Natural killer cell (primary cell): ENCODE data around the gene TMEM115. TPM values are rescaled to one million over a fixed set of nuclear protein-coding genes. Genes with fewer than 3 reads are reported as not detected.

Source experiments
- ATAC-seq, 3 donors: fragments of 150-1000 bp in 2 of 3; fragments of 200-7000 bp in 1 of 3; cut with Tn5 transposase; 1 replicate in 1 of 3; 2 replicates in 2 of 3; pipeline ENCODE4 v1.10.0; 2021; ENCODE audit warnings: mild to moderate bottlenecking in 2 of 3, moderate library complexity in 2 of 3
- DNase-seq, 2 donors: peaks; one replicate each; pipeline versions ENCODE4 v3.0.0 to v3.0.0-alpha.2; 2013 to 2021; ENCODE audit warnings: mixed read lengths in 1 of 2
- H3K27ac ChIP-seq: one replicate; pipeline ENCODE4 v1.5.1; 2013; ENCODE audit warnings: mild to moderate bottlenecking, low read length
- H3K27me3 ChIP-seq: one replicate; pipeline ENCODE4 v1.6.1; 2013; ENCODE audit warnings: low read length; ENCODE audit not compliant: control insufficient read depth, insufficient read depth
- H3K36me3 ChIP-seq: one replicate; pipeline ENCODE4 v1.6.1; 2013; ENCODE audit warnings: low read length; ENCODE audit not compliant: control insufficient read depth, insufficient read depth
- H3K4me1 ChIP-seq: one replicate; pipeline ENCODE4 v1.6.1; 2013; ENCODE audit warnings: low read length; ENCODE audit not compliant: control insufficient read depth, insufficient read depth
- H3K4me3 ChIP-seq: one replicate; pipeline ENCODE4 v1.5.1; 2013; ENCODE audit warnings: low read length
- H3K9me3 ChIP-seq: one replicate; pipeline ENCODE4 v1.6.1; 2013; ENCODE audit warnings: low read length; ENCODE audit not compliant: control insufficient read depth, insufficient read depth
- H3K27ac Mint-ChIP-seq, 2 donors: one replicate each; pipeline ENCODE4 v1.8.0; 2022; ENCODE audit warnings: mild to moderate bottlenecking in 2 of 2, mixed read lengths in 2 of 2, moderate library complexity in 1 of 2
- H3K27me3 Mint-ChIP-seq, 2 donors: one replicate each; pipeline ENCODE4 v1.8.0; 2022; ENCODE audit warnings: low read depth in 2 of 2, mixed read lengths in 2 of 2
- H3K36me3 Mint-ChIP-seq: one replicate; pipeline ENCODE4 v1.8.0; 2022; ENCODE audit warnings: mixed read lengths
- H3K4me1 Mint-ChIP-seq, 2 donors: one replicate each; pipeline ENCODE4 v1.8.0; 2022; ENCODE audit warnings: mixed read lengths in 2 of 2
- H3K4me3 Mint-ChIP-seq: one replicate; pipeline ENCODE4 v1.8.0; 2022; ENCODE audit warnings: mild to moderate bottlenecking, moderate library complexity, mixed read lengths
- H3K9me3 Mint-ChIP-seq, 2 donors: one replicate each; pipeline ENCODE4 v1.8.0; 2022; ENCODE audit warnings: mixed read lengths in 2 of 2
- CTCF ChIP-seq: fragments of 200-600 bp; IDR thresholded peaks from one replicate; pipeline ENCODE4 v1.8.0; 2022; ENCODE audit warnings: antibody characterized with exemption
- WGBS: methylation state at CpG from one replicate; pipeline ENCODE4 v1.1.7; 2013; ENCODE audit warnings: missing lambda C conversion rate; ENCODE audit not compliant: insufficient coverage; 5-methylcytosine and 5-hydroxymethylcytosine counted together
- intact Hi-C: fragments of 100-400 bp; cut with micrococcal nuclease; formaldehyde crosslinking; loops from one replicate; pipeline ENCODE4 v1.14.2; 2022
- total RNA-seq, 4 donors: library from RNA; stranded (reverse); fragments of 120-200 nt in 1 of 4; gene quantifications; one replicate each; pipeline versions ENCODE4 v1.2.3 to v1.2.4, GENCODE V29; 2013 to 2022

Gene TMEM115
- total RNA-seq, 3 donors from 2014 or later (not counting 1 experiment from before 2014, with no cell fraction given) = 15.3 to 24.3 (median 22.7) TPM

- Mint-ChIP-seq H3K27me3 (no peaks in the 10 kb centered on the region), H3K9me3 (no peaks in the 10 kb centered on the region), H3K4me1 (peaks cover 22 to 52% of the 10 kb centered on the region in 2 donors), H3K27ac (peak overlapping the region; percentile 74 to 87), H3K36me3 (no peaks in the 10 kb centered on the region), H3K4me3 (peak overlapping the region; percentile 93)
- no peak for TF ChIP-seq CTCF
- H3K9me3 ChIP-seq = no peaks in the 10 kb centered on the region
- intact Hi-C loops = loop anchor here (2.0 kb wide), 1 partner anchor 16 kb away; no protein-coding TSS in a partner anchor
- WGBS = under 1% methylated on average over 45 of the region's 45 CpGs
- H3K27me3 ChIP-seq = no peaks in the 10 kb centered on the region
- peak; percentile 40 to 60 (median 56) for ATAC-seq
- peak overlapping the region; percentile 66 for H3K4me3 ChIP-seq
- H3K36me3 ChIP-seq = peaks cover 6% of the 10 kb centered on the region
- peaks cover 68% of the 10 kb centered on the region for H3K4me1 ChIP-seq
- DNase-seq = peak in 1 of 2 donors; percentile 77
- H3K27ac ChIP-seq = peak overlapping the region; percentile 21
Observed at GRCh38 chr3:50320853-50321335, 38.4 kb downstream of the TMEM115 start.

- H3K4me3 Mint-ChIP-seq = peak overlapping the region; percentile 93
- H3K9me3 Mint-ChIP-seq = no peaks in the 10 kb centered on the region
- H3K4me1 Mint-ChIP-seq = peaks cover 22 to 47% of the 10 kb centered on the region in 2 donors
- H3K27me3 ChIP-seq = no peaks in the 10 kb centered on the region
- H3K9me3 ChIP-seq = no peaks in the 10 kb centered on the region
- no peak for ATAC-seq
- no peak for DNase-seq
- H3K27ac Mint-ChIP-seq = peak overlapping the region; percentile 69 to 87
- H3K27ac ChIP-seq = no peak overlapping the region
- H3K36me3 Mint-ChIP-seq = no peaks in the 10 kb centered on the region
- peak overlapping the region; percentile 66 for H3K4me3 ChIP-seq
- WGBS = 93% methylated on average over 29 of the region's 29 CpGs
- H3K36me3 ChIP-seq = no peaks in the 10 kb centered on the region
- H3K27me3 Mint-ChIP-seq = no peaks in the 10 kb centered on the region
- intact Hi-C loops = loop anchor here (2.0 kb wide), 1 partner anchor 17 kb away; no protein-coding TSS in a partner anchor
- H3K4me1 ChIP-seq = peaks cover 67% of the 10 kb centered on the region
- no peak for TF ChIP-seq CTCF
Observed at GRCh38 chr3:50319894-50320625, 39.3 kb downstream of the TMEM115 start.

- H3K4me1 ChIP-seq = peaks cover 67% of the 10 kb centered on the region
- H3K36me3 ChIP-seq = no peaks in the 10 kb centered on the region
- 97% methylated on average over 16 of the region's 16 CpGs for WGBS
- no peak for DNase-seq
- ATAC-seq = no peak
- Mint-ChIP-seq H3K4me1 (peaks cover 22 to 39% of the 10 kb centered on the region in 2 donors), H3K27ac (peak overlapping the region; percentile 38 to 76), H3K4me3 (peak overlapping the region; percentile 71), H3K27me3 (no peaks in the 10 kb centered on the region), H3K9me3 (no peaks in the 10 kb centered on the region), H3K36me3 (no peaks in the 10 kb centered on the region)
- no peak overlapping the region for H3K4me3 ChIP-seq
- no peaks in the 10 kb centered on the region for H3K27me3 ChIP-seq
- H3K9me3 ChIP-seq = no peaks in the 10 kb centered on the region
- peak overlapping the region; percentile 14 for H3K27ac ChIP-seq
- no peak for TF ChIP-seq CTCF
- intact Hi-C loops = no loop called here
Observed at GRCh38 chr3:50319181-50319893, 40.0 kb downstream of the TMEM115 start.
